Inflammatory macrophage treated with lipopolysaccharide for 1 hour (primary cell): ENCODE measurements around the gene COX6A1.
"Not testable (repeated sequence)": the region's sequence is repeated elsewhere in the genome, so short reads cannot be mapped to it uniquely, and the experiment has no call there.

Experiments used
- DNase-seq, 2 donors: peaks; one replicate each; pipeline ENCODE4 v3.0.0-alpha.2; 2020 to 2022

Gene COX6A1

GRCh38 chr12:120428597-120429229 is 9.2 kb upstream of the COX6A1 start:
- no peak for DNase-seq

- no peak for DNase-seq
Measured at GRCh38 chr12:120429368-120429767, 8.5 kb upstream of the COX6A1 start.

DNA sequence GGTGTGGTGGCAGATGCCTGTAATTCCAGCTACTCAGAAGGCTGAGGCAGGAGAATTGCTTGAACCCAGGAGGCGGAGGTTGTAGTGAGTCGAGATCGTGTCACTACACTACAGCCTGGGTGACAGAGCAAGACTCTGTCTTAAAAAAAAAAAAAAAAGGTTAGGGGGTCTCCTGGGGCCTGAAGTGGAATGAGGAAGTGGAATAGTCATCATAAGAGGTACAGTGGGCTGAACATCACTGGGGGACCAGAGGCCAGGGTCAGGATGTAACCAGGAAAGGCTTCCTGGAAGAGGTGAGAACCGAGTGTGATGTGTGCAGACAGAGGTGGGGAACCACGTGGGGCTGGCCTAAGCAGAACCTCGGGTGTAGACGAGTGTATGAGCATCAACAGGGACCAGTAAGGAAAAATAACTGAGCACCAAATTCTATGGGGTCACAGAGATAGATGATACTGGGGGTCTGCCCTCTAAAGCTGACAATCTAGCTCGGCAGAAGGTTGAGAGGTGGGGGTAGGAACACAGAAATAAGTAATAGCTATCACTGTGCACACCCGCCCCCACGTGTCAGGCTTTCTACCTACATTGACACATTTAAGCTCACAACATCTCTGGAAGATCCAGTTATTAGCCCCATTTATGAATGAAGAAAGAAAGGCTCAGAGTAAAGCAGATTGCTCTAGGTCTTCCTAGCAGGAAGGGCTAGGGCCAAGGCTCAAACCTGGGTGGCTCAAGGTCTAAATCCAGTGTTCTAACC is 5.0 kb upstream of the COX6A1 start:
- DNase-seq = no peak

- no peak for DNase-seq
Measured at GRCh38 chr12:120438495-120439198, 734 bp downstream of the COX6A1 start.

DNA sequence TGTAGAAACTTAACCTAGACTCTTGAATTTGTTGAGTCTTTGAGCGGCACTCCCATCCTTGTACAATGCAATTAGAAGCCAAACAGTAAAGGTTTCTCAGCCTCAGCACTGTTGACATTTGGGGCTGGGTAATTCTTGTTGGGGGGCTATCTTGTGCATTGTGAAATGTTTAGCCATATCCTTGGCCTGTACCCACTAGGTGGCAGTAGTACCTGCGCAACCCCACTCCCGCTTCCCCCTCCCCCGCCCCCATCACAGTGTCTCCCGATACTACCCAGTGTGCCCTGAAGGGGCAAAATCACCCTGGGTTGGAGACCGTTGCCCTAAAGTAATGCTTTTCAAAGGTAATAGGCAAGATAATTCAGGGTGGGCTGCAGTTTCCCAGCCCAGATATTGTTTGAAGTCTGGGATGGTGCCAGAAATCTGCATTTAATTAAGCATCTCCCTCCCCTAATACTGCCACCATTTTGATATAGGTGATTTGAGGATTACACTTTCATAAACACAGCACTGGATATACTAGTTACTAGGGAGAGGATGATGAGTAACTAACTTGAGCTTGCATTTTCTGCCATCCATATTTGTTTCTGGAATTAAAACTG is 1.8 kb downstream of the COX6A1 start:
- peak; percentile 37 to 61 for DNase-seq

DNA sequence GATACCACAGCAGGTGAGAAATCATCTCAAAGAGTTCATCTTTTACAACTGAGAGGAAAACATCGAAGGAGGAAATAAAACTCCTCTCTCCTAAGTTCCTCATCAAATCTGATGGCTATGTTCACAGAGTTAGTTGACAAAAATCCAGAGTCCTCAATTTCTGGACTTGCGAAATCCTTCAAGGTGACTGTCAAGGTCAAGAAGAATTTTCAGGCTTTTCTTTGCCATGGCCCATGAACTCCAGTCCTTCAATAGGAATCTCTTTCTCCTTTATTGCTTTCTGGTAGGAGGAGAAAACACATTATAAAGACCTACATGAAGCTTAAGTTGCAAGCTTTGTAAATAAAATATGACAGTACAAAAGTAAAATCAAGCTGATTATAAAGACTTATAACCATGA is 6.8 kb downstream of the COX6A1 start:
- DNase-seq = no peak

GRCh38 chr12:120445911-120446843 is 8.3 kb downstream of the COX6A1 start, which contains the start of the genes GATC and TRIAP1:
GATC (plus strand) TSS chr12:120446444; CDS start chr12:120446481, 37 bp downstream.
TRIAP1 (minus strand) TSS chr12:120446384; CDS start chr12:120446372, 12 bp downstream.
- DNase-seq = peak; percentile 73 to 94

GRCh38 chr12:120446844-120447178 is 8.9 kb downstream of the COX6A1 start:
- not testable (repeated sequence) for DNase-seq

- DNase-seq = no peak
Measured at GRCh38 chr12:120447992-120448391, 10.1 kb downstream of the COX6A1 start.

- not testable (repeated sequence) for DNase-seq
Measured at GRCh38 chr12:120452524-120452923, 14.6 kb downstream of the COX6A1 start.

DNA sequence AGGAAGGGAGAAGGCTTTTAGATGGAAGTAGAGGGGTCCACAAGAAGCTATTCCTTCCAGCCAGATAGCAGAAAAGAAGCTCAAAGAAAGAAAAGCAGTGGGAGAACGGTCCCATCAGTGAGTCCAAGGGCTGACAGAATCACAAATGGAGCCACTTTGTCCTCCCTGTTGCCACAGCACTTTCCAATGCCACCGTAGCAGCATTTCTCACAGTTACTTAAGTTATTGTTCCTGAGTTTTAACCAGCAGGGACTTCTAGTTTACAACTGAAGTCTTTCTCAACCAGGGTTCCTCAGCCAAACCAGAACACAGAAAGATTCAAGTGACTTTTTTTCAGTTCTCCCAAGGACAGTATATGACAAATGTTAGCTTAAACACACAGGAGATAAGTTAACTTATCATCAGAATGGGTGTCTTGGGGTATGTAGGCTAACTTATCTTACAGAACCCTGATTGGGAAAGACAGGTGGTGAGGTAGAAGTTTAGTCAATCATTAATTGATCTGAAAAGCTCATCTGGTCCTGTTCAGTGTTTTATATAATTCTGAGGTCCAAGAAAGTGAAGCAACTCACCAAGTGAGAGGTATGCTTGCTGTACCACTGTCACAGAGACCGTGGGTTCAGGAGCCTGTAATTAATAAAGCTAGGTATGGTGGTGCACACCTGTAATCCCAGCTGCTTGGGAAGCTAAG is 15.3 kb downstream of the COX6A1 start:
- no peak for DNase-seq

GRCh38 chr12:120453977-120454376 is 16.1 kb downstream of the COX6A1 start:
- peak in 1 of 2 donors; percentile 46 for DNase-seq

DNA sequence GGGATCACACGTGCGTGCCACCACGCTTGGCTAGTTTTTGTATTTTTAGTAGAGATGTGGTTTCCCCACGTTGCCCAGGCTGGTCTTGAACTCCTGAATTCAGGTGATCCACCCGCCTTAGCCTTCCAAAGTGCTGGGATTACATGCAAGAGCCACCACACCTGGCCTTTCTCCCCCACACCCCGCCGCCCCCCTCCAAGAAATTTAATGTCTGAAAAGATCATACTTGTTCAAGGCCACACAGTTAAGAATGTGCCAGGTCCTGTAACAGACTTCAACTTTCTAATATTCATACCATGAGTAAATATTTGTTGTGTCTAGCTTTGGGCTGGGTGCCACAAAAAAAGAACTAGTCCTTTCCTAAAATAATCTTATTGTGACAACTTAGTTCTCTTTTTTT is 17.4 kb downstream of the COX6A1 start:
- no peak for DNase-seq

GRCh38 chr12:120457133-120457532 is 19.2 kb downstream of the COX6A1 start:
- no peak for DNase-seq

GRCh38 chr12:120460157-120460556 is 22.2 kb downstream of the COX6A1 start:
- DNase-seq = no peak

- DNase-seq = no peak
Measured at GRCh38 chr12:120462099-120462640, 24.3 kb downstream of the COX6A1 start.

GRCh38 chr12:120463712-120464111 is 25.8 kb downstream of the COX6A1 start:
- no peak for DNase-seq

DNA sequence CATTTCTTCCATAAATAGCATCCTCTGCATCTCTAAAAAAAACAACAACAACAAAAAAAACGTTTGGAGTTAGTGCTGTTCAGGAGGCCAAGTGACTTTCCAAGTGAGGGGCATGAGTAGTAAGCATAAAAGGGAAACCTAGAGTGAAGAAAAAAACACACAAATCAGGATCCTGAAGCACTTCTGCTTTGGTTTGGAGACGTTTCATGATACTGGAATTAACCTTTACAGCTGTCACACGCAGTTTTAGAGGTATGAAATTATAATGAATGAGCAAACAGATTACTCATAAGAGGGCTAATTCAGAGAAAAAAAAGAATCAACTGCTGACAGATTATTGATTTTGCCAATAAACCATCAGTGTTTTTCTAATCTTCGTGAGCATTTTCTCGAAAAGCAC is 27.8 kb downstream of the COX6A1 start:
- DNase-seq = peak in 1 of 2 donors; percentile 51

- DNase-seq = peak; percentile 22 to 51
Measured at GRCh38 chr12:120466560-120467315, 28.8 kb downstream of the COX6A1 start.

- DNase-seq = no peak
Measured at GRCh38 chr12:120467439-120467838, 29.5 kb downstream of the COX6A1 start.
